NK-92 treated with Interleukin-12 subunit alpha and Interleukin-12 subunit beta, amount 100 ng/mL, for 24 hours (cell line): ENCODE data around the gene CLDN5.

Experiments used
- DNase-seq: peaks from one replicate; lab custom pipeline; 2025; lab: John Stamatoyannopoulos, UW

The CLDN5 gene

GRCh38 chr22:19480789-19481188 is 43.4 kb downstream of the CLDN5 start:
- DNase-seq: no peak

- no peak for DNase-seq
These were observed 44.0 kb downstream of the CLDN5 start for GRCh38 chr22:19480173-19480568.

- DNase-seq: peak; percentile 88
These were observed 44.6 kb downstream of the CLDN5 start, which contains the start of gene CDC45 for GRCh38 chr22:19479355-19480172. Gene CDC45, plus strand, starts transcription at chr22:19479920. Its CDS starts 49 bp downstream, at chr22:19479969.

- peak; percentile 51 for DNase-seq
These were observed 45.3 kb downstream of the CLDN5 start, which contains the start of gene UFD1 for GRCh38 chr22:19478901-19479354. Gene UFD1, minus strand, starts transcription at chr22:19479193. Its CDS starts 108 bp downstream, at chr22:19479085.

- DNase-seq: no peak
These were observed 45.9 kb downstream of the CLDN5 start for GRCh38 chr22:19478045-19478900.

GRCh38 chr22:19477321-19478044 is 46.7 kb downstream of the CLDN5 start:
- no peak for DNase-seq

- DNase-seq: no peak
These were observed 48.2 kb downstream of the CLDN5 start for GRCh38 chr22:19476023-19476422.

GRCh38 chr22:19473578-19473977 is 50.6 kb downstream of the CLDN5 start:
- DNase-seq: no peak
